Ishikawa (cell line): Measurements from ENCODE around the gene ARID3B.

Experiments
- CEBPB ChIP-seq: IDR thresholded peaks from 2 replicates; pipeline ENCODE4 v1.6.1; 2012
- EGR1 ChIP-seq: IDR thresholded peaks from 2 replicates; pipeline ENCODE4 v1.6.1; 2012
- EP300 ChIP-seq: IDR thresholded peaks from 2 replicates; pipeline ENCODE4 v1.6.1; 2012; ENCODE audit warnings: borderline replicate concordance
- FOXM1 ChIP-seq: IDR thresholded peaks from 2 replicates; pipeline ENCODE4 v1.6.1; 2012; ENCODE audit warnings: low read depth, borderline replicate concordance
- RAD21 ChIP-seq: IDR thresholded peaks from 2 replicates; pipeline ENCODE4 v1.6.1; 2012; ENCODE audit warnings: low read depth
- REST ChIP-seq: IDR thresholded peaks from 2 replicates; pipeline ENCODE4 v1.6.1; 2012; ENCODE audit warnings: low read depth, mild to moderate bottlenecking
- TAF1 ChIP-seq: IDR thresholded peaks from 2 replicates; pipeline ENCODE4 v1.6.1; 2012; ENCODE audit warnings: low read depth, mild to moderate bottlenecking
- TCF12 ChIP-seq: IDR thresholded peaks from 2 replicates; pipeline ENCODE4 v1.6.1; 2012; ENCODE audit warnings: low read depth
- TEAD4 ChIP-seq: IDR thresholded peaks from 2 replicates; pipeline ENCODE4 v1.6.1; 2012
- USF1 ChIP-seq: IDR thresholded peaks from 2 replicates; pipeline ENCODE4 v1.6.1; 2012
- YY1 ChIP-seq: IDR thresholded peaks from 2 replicates; pipeline ENCODE4 v1.6.1; 2012; ENCODE audit warnings: low read depth
- TF ChIP-seq, protein P1 (sequence below): IDR thresholded peaks from 2 replicates; pipeline ENCODE4 v1.6.1; 2012

DNA sequence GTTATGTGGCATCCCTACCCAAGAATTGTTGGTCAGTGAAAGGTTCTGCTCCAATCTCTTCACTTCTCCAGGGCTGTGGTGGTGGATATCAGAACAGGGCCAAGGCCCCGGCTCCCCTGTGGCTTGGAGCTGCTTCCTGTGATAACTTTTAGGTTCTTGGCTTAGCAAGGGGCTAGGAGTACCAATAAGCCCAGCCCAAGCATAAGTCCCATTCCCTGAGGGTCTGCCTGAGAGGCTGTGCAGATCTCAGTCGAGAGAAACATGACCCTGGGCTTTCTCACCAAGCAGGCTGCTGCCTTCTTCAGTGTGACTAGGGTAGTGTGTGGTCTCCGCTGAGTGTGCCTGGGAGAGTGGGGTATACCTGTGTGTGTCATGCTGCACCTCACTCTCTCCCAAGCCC is 81.7 kb downstream of the ARID3B start:
- no peak for TF ChIP-seq USF1
- no peak for TF ChIP-seq RAD21
- TF ChIP-seq, protein P1, sequence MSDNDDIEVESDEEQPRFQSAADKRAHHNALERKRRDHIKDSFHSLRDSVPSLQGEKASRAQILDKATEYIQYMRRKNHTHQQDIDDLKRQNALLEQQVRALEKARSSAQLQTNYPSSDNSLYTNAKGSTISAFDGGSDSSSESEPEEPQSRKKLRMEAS: no peak
- TF ChIP-seq TEAD4: no peak
- no peak for TF ChIP-seq REST
- TF ChIP-seq EP300: no peak
- no peak for TF ChIP-seq EGR1
- no peak for TF ChIP-seq TAF1
- no peak for TF ChIP-seq YY1
- TF ChIP-seq FOXM1: no peak
- no peak for TF ChIP-seq CEBPB
- TF ChIP-seq TCF12: no peak
